Measurements from ENCODE around the gene AEN.

AEN gene, protein sequence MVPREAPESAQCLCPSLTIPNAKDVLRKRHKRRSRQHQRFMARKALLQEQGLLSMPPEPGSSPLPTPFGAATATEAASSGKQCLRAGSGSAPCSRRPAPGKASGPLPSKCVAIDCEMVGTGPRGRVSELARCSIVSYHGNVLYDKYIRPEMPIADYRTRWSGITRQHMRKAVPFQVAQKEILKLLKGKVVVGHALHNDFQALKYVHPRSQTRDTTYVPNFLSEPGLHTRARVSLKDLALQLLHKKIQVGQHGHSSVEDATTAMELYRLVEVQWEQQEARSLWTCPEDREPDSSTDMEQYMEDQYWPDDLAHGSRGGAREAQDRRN

GRCh38 chr15:88620995-88621772 is at the start of gene AEN:
Gene AEN (plus strand): TSS chr15:88621340. CDS start chr15:88626210, 4,870 bp downstream.
- DNase-seq (ENCODE audit: low spot score), result peak; percentile 98
- no peak for TF ChIP-seq CTCF (IDR thresholded peaks at IDR 0.05; ENCODE audit: extremely low read depth, missing control alignments)

- TF ChIP-seq CTCF (IDR thresholded peaks at IDR 0.05; ENCODE audit: extremely low read depth, missing control alignments), result no peak
- DNase-seq (ENCODE audit: low spot score), result no peak
Observed at GRCh38 chr15:88571852-88572259, 49.3 kb upstream of the AEN start.

- TF ChIP-seq CTCF (IDR thresholded peaks at IDR 0.05; ENCODE audit: extremely low read depth, missing control alignments), result no peak
- DNase-seq (ENCODE audit: low spot score), result no peak
Observed at GRCh38 chr15:88574077-88574476, 47.1 kb upstream of the AEN start.

- DNase-seq (ENCODE audit: low spot score), result no peak
- no peak for TF ChIP-seq CTCF (IDR thresholded peaks at IDR 0.05; ENCODE audit: extremely low read depth, missing control alignments)
Observed at GRCh38 chr15:88574655-88575054, 46.5 kb upstream of the AEN start.

DNA sequence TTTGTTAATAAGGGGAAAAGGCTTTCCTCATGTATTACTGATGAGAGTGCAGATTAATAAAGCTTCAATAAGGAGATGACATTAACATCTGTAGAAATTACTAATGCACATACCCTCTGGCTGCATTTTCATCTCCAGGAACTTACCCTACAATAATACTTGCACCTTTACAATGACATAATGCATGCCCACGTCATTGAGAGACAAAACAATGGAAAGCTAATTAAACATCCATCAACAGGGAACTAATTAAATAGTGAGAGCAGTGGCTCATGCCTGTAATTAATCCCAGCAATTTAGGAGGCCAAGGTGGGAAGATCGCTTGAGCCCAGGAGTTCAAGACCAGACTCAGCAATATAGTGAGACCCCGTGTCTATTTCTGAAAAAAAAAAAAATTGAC is 41.8 kb upstream of the AEN start:
- TF ChIP-seq CTCF (IDR thresholded peaks at IDR 0.05; ENCODE audit: extremely low read depth, missing control alignments), result no peak

GRCh38 chr15:88580532-88580931 is 40.6 kb upstream of the AEN start:
- TF ChIP-seq CTCF (IDR thresholded peaks at IDR 0.05; ENCODE audit: extremely low read depth, missing control alignments), result no peak
- no peak for DNase-seq (ENCODE audit: low spot score)

More for the DNA sequence above, 41.8 kb upstream of the AEN start:
- DNase-seq (ENCODE audit: low spot score), result no peak

All from GM20000 (cell line).